ENCODE results near the gene ELP4.

The ELP4 gene

GRCh38 chr11:31608995-31609394, 99.4 kb downstream of the ELP4 start:
- CTCF ChIA-PET, result no interaction called here
- peaks cover 0 to 6% (median under 1%) of the 10 kb centered on the region in 4 experiments for H3K36me3 ChIP-seq (ENCODE audit: control insufficient read depth in 4 of 4, insufficient read depth in 4 of 4, low read length in 3 of 4)
- no peaks in the 10 kb centered on the region for H3K4me1 ChIP-seq (ENCODE audit: control extremely low read depth in 1 of 4, control insufficient read depth in 4 of 4, insufficient read depth in 4 of 4, low read length in 3 of 4)
- DNase-seq, result no peak
- 100% methylated on average over 7 of the region's 8 CpGs for WGBS (ENCODE audit: insufficient coverage)
- POLR2A ChIA-PET, result no interaction called here
- H3K9me3 ChIP-seq (ENCODE audit: control extremely low read depth in 1 of 5, control insufficient read depth in 4 of 5, insufficient read depth in 2 of 5, low read depth in 1 of 5, low read length in 4 of 5), result no peaks in the 10 kb centered on the region
- no peak overlapping the region for H3K27ac ChIP-seq (ENCODE audit: insufficient read depth in 1 of 2, low read depth in 1 of 2, low read length in 2 of 2, poor library complexity in 1 of 2, severe bottlenecking in 2 of 2)
- no peaks in the 10 kb centered on the region for H3K27me3 ChIP-seq (replicated peaks in 2 of 5; ENCODE audit: control insufficient read depth in 4 of 5, insufficient read depth in 5 of 5, low read length in 4 of 5)
- no peak overlapping the region for H3K4me3 ChIP-seq (ENCODE audit: control insufficient read depth in 1 of 7, extremely low read depth in 1 of 7, insufficient read depth in 4 of 7, low read depth in 2 of 7, low read length in 6 of 7)

- H3K36me3 ChIP-seq (ENCODE audit: control insufficient read depth in 4 of 4, insufficient read depth in 4 of 4, low read length in 3 of 4), result peaks cover 0 to 9% (median under 1%) of the 10 kb centered on the region in 4 experiments
- H3K27ac ChIP-seq (ENCODE audit: insufficient read depth in 1 of 2, low read depth in 1 of 2, low read length in 2 of 2, poor library complexity in 1 of 2, severe bottlenecking in 2 of 2), result no peak overlapping the region
- no peaks in the 10 kb centered on the region for H3K9me3 ChIP-seq (ENCODE audit: control extremely low read depth in 1 of 5, control insufficient read depth in 4 of 5, insufficient read depth in 2 of 5, low read depth in 1 of 5, low read length in 4 of 5)
- POLR2A ChIA-PET, result no interaction called here
- CTCF ChIA-PET, result interaction anchor here (1.2 kb wide), 1 partner anchor 16 kb away, joined by 5 read pairs; no protein-coding TSS in a partner anchor
- no peaks in the 10 kb centered on the region for H3K27me3 ChIP-seq (replicated peaks in 2 of 5; ENCODE audit: control insufficient read depth in 4 of 5, insufficient read depth in 5 of 5, low read length in 4 of 5)
- DNase-seq, result no peak
- H3K4me3 ChIP-seq (ENCODE audit: control insufficient read depth in 1 of 7, extremely low read depth in 1 of 7, insufficient read depth in 4 of 7, low read depth in 2 of 7, low read length in 6 of 7), result no peak overlapping the region
- no peaks in the 10 kb centered on the region for H3K4me1 ChIP-seq (ENCODE audit: control extremely low read depth in 1 of 4, control insufficient read depth in 4 of 4, insufficient read depth in 4 of 4, low read length in 3 of 4)
These were observed 101.0 kb downstream of the ELP4 start for GRCh38 chr11:31610544-31610943.

- Histone ChIP-seq H3K4me3 (ENCODE audit: control insufficient read depth in 1 of 7, extremely low read depth in 1 of 7, insufficient read depth in 4 of 7, low read depth in 2 of 7, low read length in 6 of 7) (no peak overlapping the region), H3K27ac (ENCODE audit: insufficient read depth in 1 of 2, low read depth in 1 of 2, low read length in 2 of 2, poor library complexity in 1 of 2, severe bottlenecking in 2 of 2) (no peak overlapping the region), H3K9me3 (ENCODE audit: control extremely low read depth in 1 of 5, control insufficient read depth in 4 of 5, insufficient read depth in 2 of 5, low read depth in 1 of 5, low read length in 4 of 5) (no peaks in the 10 kb centered on the region), H3K4me1 (ENCODE audit: control extremely low read depth in 1 of 4, control insufficient read depth in 4 of 4, insufficient read depth in 4 of 4, low read length in 3 of 4) (no peaks in the 10 kb centered on the region), H3K27me3 (replicated peaks in 2 of 5; ENCODE audit: control insufficient read depth in 4 of 5, insufficient read depth in 5 of 5, low read length in 4 of 5) (no peaks in the 10 kb centered on the region), H3K36me3 (ENCODE audit: control insufficient read depth in 4 of 4, insufficient read depth in 4 of 4, low read length in 3 of 4) (peaks cover 0 to 2% (median 0%) of the 10 kb centered on the region in 4 experiments)
- DNase-seq, result no peak
- POLR2A ChIA-PET, result no interaction called here
- CTCF ChIA-PET, result no interaction called here
These were observed 107.7 kb downstream of the ELP4 start for GRCh38 chr11:31617246-31617645.

- Histone ChIP-seq H3K36me3 (ENCODE audit: control insufficient read depth in 4 of 4, insufficient read depth in 4 of 4, low read length in 3 of 4) (no peaks in the 10 kb centered on the region), H3K4me3 (ENCODE audit: control insufficient read depth in 1 of 7, extremely low read depth in 1 of 7, insufficient read depth in 4 of 7, low read depth in 2 of 7, low read length in 6 of 7) (no peak overlapping the region), H3K9me3 (ENCODE audit: control extremely low read depth in 1 of 5, control insufficient read depth in 4 of 5, insufficient read depth in 2 of 5, low read depth in 1 of 5, low read length in 4 of 5) (no peaks in the 10 kb centered on the region), H3K27me3 (replicated peaks in 2 of 5; ENCODE audit: control insufficient read depth in 4 of 5, insufficient read depth in 5 of 5, low read length in 4 of 5) (no peaks in the 10 kb centered on the region), H3K27ac (ENCODE audit: insufficient read depth in 1 of 2, low read depth in 1 of 2, low read length in 2 of 2, poor library complexity in 1 of 2, severe bottlenecking in 2 of 2) (no peak overlapping the region), H3K4me1 (ENCODE audit: control extremely low read depth in 1 of 4, control insufficient read depth in 4 of 4, insufficient read depth in 4 of 4, low read length in 3 of 4) (no peaks in the 10 kb centered on the region)
- CTCF ChIA-PET, result no interaction called here
- no peak for DNase-seq
- POLR2A ChIA-PET, result interaction anchor here (0.7 kb wide), 1 partner anchor 90 kb away, joined by 5 read pairs; no protein-coding TSS in a partner anchor
These were observed 110.4 kb downstream of the ELP4 start for GRCh38 chr11:31619980-31620379.

- no peak overlapping the region for H3K27ac ChIP-seq (ENCODE audit: insufficient read depth in 1 of 2, low read depth in 1 of 2, low read length in 2 of 2, poor library complexity in 1 of 2, severe bottlenecking in 2 of 2)
- CTCF ChIA-PET, result no interaction called here
- no peaks in the 10 kb centered on the region for H3K36me3 ChIP-seq (ENCODE audit: control insufficient read depth in 4 of 4, insufficient read depth in 4 of 4, low read length in 3 of 4)
- DNase-seq, result no peak
- H3K4me1 ChIP-seq (ENCODE audit: control extremely low read depth in 1 of 4, control insufficient read depth in 4 of 4, insufficient read depth in 4 of 4, low read length in 3 of 4), result no peaks in the 10 kb centered on the region
- no peak overlapping the region for H3K4me3 ChIP-seq (ENCODE audit: control insufficient read depth in 1 of 7, extremely low read depth in 1 of 7, insufficient read depth in 4 of 7, low read depth in 2 of 7, low read length in 6 of 7)
- no peaks in the 10 kb centered on the region for H3K27me3 ChIP-seq (replicated peaks in 2 of 5; ENCODE audit: control insufficient read depth in 4 of 5, insufficient read depth in 5 of 5, low read length in 4 of 5)
- POLR2A ChIA-PET, result no interaction called here
- H3K9me3 ChIP-seq (ENCODE audit: control extremely low read depth in 1 of 5, control insufficient read depth in 4 of 5, insufficient read depth in 2 of 5, low read depth in 1 of 5, low read length in 4 of 5), result no peaks in the 10 kb centered on the region
These were observed 110.9 kb downstream of the ELP4 start for GRCh38 chr11:31620434-31620833.

GRCh38 chr11:31625868-31626267, 116.3 kb downstream of the ELP4 start:
- POLR2A ChIA-PET, result no interaction called here

GRCh38 chr11:31628111-31628510, 118.5 kb downstream of the ELP4 start:
- H3K4me1 ChIP-seq (ENCODE audit: control extremely low read depth in 1 of 4, control insufficient read depth in 4 of 4, insufficient read depth in 4 of 4, low read length in 3 of 4), result no peaks in the 10 kb centered on the region
- H3K4me3 ChIP-seq (ENCODE audit: control insufficient read depth in 1 of 7, extremely low read depth in 1 of 7, insufficient read depth in 4 of 7, low read depth in 2 of 7, low read length in 6 of 7), result no peak overlapping the region
- DNase-seq, result no peak
- H3K36me3 ChIP-seq (ENCODE audit: control insufficient read depth in 4 of 4, insufficient read depth in 4 of 4, low read length in 3 of 4), result peaks cover 0 to 3% (median 0%) of the 10 kb centered on the region in 4 experiments
- CTCF ChIA-PET, result no interaction called here
- POLR2A ChIA-PET, result no interaction called here
- no peaks in the 10 kb centered on the region for H3K27me3 ChIP-seq (replicated peaks in 2 of 5; ENCODE audit: control insufficient read depth in 4 of 5, insufficient read depth in 5 of 5, low read length in 4 of 5)
- no CpG with 5 or more reads among the region's 1 CpG for WGBS (ENCODE audit: insufficient coverage)
- no peak overlapping the region for H3K27ac ChIP-seq (ENCODE audit: insufficient read depth in 1 of 2, low read depth in 1 of 2, low read length in 2 of 2, poor library complexity in 1 of 2, severe bottlenecking in 2 of 2)
- no peaks in the 10 kb centered on the region for H3K9me3 ChIP-seq (ENCODE audit: control extremely low read depth in 1 of 5, control insufficient read depth in 4 of 5, insufficient read depth in 2 of 5, low read depth in 1 of 5, low read length in 4 of 5)

More at GRCh38 chr11:31625868-31626267, 116.3 kb downstream of the ELP4 start:
- H3K4me3 ChIP-seq (ENCODE audit: control insufficient read depth in 1 of 7, extremely low read depth in 1 of 7, insufficient read depth in 4 of 7, low read depth in 2 of 7, low read length in 6 of 7), result no peak overlapping the region
- H3K4me1 ChIP-seq (ENCODE audit: control extremely low read depth in 1 of 4, control insufficient read depth in 4 of 4, insufficient read depth in 4 of 4, low read length in 3 of 4), result no peaks in the 10 kb centered on the region
- H3K9me3 ChIP-seq (ENCODE audit: control extremely low read depth in 1 of 5, control insufficient read depth in 4 of 5, insufficient read depth in 2 of 5, low read depth in 1 of 5, low read length in 4 of 5), result no peaks in the 10 kb centered on the region
- no peak overlapping the region for H3K27ac ChIP-seq (ENCODE audit: insufficient read depth in 1 of 2, low read depth in 1 of 2, low read length in 2 of 2, poor library complexity in 1 of 2, severe bottlenecking in 2 of 2)
- no peak for DNase-seq
- WGBS (ENCODE audit: insufficient coverage), result no CpG with 5 or more reads among the region's 1 CpG
- H3K36me3 ChIP-seq (ENCODE audit: control insufficient read depth in 4 of 4, insufficient read depth in 4 of 4, low read length in 3 of 4), result peaks cover 0 to 3% (median 0%) of the 10 kb centered on the region in 4 experiments
- no peaks in the 10 kb centered on the region for H3K27me3 ChIP-seq (replicated peaks in 2 of 5; ENCODE audit: control insufficient read depth in 4 of 5, insufficient read depth in 5 of 5, low read length in 4 of 5)
- CTCF ChIA-PET, result no interaction called here
